SKM-1 treated with dmso at 0.1 percent for 144 hours (cell line): ENCODE data around the gene STARD5.
"Not testable (repeated sequence)": the region's sequence is repeated elsewhere in the genome, so short reads cannot be mapped to it uniquely, and the experiment has no call there.

Experiments used
- DNase-seq: peaks from one replicate; lab custom pipeline; 2025; ENCODE audit not compliant: unreplicated experiment; lab: John Stamatoyannopoulos, UW

Gene STARD5, protein sequence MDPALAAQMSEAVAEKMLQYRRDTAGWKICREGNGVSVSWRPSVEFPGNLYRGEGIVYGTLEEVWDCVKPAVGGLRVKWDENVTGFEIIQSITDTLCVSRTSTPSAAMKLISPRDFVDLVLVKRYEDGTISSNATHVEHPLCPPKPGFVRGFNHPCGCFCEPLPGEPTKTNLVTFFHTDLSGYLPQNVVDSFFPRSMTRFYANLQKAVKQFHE

DNA sequence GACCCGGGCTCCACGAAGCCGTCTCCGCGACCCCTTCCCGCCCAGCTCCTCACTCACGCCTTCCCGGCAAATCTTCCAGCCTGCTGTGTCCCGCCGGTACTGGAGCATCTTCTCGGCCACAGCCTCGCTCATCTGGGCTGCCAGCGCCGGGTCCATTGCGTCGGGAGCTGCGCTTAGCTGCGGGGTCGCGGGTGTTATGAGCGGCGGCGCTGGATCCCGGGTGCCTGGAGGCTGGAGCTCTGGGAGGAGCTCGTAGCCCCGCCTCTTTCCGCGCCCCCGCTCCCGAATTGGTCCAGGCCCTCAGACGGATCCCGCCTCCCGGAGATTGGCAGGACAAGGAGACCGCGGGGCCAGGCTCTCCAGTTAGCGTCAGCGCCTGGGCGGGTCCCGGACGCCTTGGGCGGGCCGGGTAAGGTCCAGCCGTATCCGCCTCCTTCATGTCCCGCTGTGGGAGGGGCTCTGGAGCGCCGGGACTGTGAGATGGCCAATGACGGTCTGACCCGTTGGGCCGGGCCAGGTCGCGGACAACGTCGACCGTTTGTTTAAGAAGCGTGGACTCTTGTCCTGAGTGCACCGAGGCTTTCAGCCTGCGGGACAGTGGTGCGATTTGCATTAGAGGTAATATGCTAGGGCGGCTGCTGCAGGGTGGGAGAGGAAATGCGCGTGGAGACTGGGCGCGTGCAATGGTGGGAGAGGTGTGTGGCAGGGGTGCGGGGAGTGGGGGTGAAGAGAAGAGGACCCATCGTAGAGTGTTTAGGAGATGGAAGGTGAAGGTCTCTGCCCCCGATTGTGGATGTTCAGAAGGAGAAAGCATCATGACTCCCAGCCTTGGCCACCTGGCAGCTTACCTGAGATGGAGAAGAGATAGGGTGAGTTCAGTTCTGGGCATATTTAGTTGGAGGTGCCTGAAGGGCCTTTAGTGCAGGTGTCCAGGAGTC is at the start of gene STARD5:
TSS of gene STARD5 (minus strand) at position 198 of the 938 bp plus-strand sequence. CDS start at position 156, 42 bp downstream.
- peak; percentile 96 for DNase-seq

DNA sequence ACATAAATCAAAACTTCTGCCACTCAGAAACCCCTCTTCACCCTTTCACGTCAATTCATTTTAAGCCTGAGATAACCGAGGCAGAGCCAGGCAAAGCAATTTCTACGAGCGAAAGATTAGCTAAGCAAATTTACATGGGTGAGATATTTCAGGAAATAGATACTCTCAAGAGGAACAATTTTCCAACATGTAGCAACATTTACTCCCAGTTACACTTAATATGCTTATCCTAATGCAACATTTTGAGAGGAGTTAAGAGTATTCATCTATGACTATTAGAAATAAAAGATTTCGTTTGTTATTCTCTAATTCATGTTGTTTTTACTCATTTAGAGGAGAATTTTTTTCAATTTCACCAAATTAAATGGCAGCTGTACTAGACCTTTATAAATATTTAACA is 49.2 kb upstream of the STARD5 start:
- DNase-seq = no peak

- DNase-seq = no peak
Measured at GRCh38 chr15:81372575-81372974, 48.6 kb upstream of the STARD5 start.

DNA sequence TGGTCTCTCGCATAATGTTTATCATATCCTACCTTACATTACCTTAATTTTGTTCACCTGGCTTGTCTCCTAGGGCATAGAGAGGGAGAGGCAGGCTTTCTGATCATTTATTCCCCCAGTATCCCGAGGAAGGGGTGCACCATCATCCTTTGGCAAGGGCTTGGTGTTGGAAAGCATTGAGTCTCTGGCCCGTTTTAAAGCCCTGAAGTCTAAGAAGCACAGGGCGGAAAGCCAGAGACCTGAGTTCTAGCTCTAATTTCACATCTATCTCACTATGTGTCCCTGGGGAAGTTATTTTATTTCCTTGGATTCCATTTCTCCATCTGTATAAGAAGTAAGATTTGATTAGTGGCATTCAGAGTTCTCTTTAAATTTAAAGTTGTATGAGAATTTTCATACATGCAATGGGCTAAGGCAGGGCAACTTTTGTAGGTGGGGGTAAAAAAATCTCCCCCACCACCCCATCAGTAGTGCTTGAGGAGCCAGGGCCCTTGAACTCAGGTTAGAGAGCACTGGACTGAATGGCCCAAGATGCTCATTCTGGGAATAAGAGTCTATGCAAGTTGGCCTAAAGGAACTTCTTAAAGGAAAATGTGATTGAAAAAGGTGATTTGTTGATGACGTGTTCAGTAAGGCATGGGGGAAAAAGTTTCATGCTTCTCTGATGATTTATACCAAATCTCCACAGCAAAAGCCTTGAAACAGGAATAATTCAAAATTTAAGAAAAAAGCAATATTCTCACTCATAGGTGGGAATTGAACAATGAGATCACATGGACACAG is 40.0 kb upstream of the STARD5 start:
- DNase-seq = no peak

GRCh38 chr15:81363276-81363675 is 39.3 kb upstream of the STARD5 start:
- DNase-seq = no peak

DNA sequence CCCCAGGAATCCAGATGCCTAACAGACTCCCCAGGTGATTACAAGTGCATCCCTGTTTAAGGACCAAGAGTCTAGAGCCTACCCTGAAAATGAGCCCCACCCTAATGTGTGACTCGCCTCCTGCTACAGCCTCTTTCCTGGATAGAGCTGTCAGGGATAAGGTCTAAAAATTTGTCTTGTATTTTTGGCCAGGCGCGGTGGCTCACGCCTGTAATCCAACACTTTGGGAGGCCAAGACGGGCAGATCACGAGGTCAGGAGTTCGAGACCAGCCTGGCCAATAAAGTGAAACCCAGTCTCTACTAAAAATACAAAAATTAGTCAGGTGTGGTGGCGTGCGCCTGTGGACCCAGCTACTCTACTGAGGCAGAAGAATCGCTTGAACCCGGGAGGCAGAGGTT is 38.8 kb upstream of the STARD5 start:
- no peak for DNase-seq

GRCh38 chr15:81361891-81362290 is 38.0 kb upstream of the STARD5 start:
- no peak for DNase-seq

DNA sequence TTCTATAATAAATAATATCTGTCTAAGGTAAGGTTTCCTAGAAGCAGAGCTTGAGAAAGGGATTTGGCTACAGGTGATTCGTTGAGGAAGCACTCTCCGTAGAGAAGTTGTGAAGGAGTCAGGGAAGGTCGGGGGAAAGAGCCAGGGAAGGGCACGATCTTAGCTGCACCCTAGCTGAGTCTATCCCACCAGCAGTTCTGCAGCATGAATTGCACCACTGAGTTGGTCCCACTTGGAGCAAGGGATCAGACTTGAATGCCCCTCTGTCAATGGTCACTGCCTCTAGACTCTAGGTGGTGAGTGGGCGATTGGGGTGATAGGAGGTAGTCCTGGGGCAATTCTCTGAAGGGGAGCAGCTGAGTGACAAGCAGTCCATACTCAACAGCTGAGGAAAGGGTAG is 36.5 kb upstream of the STARD5 start:
- no peak for DNase-seq

DNA sequence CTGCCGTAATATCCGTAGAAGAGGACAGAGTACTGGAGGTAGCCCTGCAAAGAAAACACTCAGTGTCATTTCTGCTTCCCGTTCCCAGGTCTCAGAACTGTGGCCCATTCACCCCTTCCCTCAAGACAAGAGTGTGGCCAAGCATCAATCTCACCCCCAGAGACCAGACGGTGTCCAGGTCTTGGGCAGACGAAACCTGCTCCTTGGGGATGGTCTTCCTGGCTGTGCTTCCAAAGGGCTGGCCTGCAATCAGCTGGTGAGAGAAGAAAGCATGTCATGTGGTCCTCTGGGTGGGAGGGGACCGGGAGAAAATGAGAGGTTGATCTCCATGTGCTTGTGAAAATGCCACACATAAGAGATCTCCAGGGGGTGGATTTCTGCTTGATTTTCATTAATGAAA is 34.3 kb upstream of the STARD5 start:
- no peak for DNase-seq

GRCh38 chr15:81357180-81357686 is 33.3 kb upstream of the STARD5 start:
- DNase-seq = no peak

DNA sequence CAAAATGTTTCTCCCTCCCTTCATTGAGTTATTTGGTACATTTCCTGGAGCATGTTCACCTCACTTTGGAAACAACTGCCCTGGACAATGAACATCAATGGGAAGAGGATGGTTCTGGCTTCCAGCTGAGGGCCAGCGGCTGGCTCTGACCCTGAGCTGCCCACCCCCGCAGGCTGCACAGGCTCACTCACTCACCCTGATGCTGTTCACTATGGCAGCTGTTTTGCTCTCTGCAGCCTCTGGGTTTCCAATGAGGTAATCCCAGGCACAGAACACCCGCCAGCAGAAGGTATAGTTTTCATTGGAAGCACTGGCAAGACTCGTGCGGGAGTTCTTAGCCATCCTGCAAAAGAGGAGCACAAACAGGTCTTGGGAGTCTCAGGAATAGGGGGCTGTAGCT is 32.3 kb upstream of the STARD5 start:
- no peak for DNase-seq

DNA sequence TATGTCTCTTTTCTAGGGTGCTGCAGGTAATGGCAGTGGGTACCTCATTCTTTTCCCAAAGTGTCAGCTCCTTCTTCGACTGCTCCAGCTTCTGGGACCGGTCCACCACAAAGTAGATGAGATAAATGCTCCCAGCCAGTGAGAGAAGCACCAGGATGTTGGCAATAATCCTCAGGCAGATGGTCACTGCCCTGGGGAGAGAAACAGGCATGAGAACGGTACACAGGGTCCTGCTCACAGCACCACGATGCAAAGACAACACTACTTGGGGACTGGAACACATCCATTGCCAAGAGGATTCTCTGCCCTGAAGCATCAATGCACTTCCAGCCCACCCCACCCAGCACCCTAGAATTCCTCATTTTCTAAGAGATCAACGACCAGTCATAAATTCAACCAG is 27.7 kb upstream of the STARD5 start:
- DNase-seq = no peak

GRCh38 chr15:81349271-81349670 is 25.3 kb upstream of the STARD5 start:
- DNase-seq = no peak

DNA sequence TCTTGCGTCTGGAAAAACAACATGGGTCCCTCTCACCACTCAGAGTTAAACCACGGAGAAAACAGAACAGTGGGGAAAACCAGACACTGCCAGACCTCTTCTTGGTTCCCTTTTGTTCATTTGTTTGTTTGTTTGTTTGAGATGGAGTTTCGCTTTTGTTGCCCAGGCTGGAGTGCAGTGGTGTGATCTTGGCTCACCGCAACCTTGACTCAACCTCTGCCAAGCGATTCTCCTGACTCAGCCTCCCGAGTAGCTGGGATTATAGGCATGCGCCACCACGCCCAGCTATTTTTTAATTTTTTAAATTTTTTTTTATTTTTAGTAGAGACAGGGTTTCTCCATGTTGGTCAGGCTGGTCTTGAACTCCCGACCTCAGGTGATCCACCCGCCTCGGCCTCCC is 24.8 kb upstream of the STARD5 start:
- DNase-seq = not testable (repeated sequence)

GRCh38 chr15:81347910-81348309 is 24.0 kb upstream of the STARD5 start:
- no peak for DNase-seq

DNA sequence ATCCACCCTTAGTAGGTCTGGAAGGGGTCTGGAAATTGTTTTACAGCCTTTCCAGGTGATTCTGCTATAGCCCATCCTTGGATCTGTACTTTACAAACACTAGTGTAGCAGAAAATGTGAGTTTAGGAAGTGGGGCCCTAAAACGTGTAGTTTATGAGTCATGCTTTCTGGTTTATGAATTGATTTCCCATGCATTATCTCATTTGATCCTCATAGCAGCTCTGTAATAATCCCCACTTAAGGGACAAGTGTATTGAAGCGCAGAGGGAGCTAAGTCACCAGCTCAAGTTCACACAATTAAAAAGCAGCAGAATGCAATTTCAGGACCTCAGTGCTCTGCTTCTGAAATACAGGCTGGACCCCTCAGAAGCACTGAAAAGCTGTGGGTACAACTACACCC is 22.7 kb upstream of the STARD5 start:
- DNase-seq = no peak

DNA sequence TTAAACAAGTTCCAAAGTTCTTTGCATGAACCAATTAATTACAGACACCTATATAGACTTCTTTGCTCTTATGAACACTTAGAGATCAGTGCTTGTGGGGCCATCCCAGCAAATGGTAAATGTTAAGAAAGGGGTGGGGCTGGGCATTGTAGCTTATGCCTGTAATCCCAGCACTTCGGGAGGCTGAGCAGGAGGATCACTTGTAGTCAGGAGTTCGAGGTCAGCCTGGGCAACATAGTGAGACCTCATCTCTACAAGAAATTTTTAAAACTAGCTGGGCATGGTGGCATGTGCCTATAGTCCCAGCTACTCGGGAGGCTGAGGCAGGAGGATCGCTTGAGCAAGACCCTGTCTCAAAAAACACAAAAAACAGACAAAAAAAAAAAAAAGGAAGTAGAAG is 19.4 kb upstream of the STARD5 start:
- no peak for DNase-seq

GRCh38 chr15:81341351-81341750 is 17.4 kb upstream of the STARD5 start:
- DNase-seq = no peak

DNA sequence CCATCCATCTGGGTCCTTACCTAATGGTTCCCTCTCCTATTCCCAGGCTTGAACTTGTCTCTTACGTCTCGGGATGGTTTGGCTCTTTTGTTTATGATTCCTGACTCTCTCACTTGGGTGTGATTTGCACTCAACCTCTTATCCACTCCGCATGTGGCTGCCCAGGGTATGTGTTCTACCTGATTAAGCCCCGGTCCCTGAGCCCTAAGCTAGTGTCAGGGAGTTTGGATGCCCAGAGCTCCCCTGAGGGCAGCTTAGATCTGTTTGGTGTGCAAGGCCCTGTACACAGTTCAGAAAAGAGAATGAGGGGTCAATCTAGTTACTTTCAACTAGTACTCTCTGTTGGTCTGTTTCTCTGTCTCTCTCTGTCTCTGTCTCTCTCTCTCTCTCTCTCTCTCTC is 15.9 kb upstream of the STARD5 start:
- no peak for DNase-seq

DNA sequence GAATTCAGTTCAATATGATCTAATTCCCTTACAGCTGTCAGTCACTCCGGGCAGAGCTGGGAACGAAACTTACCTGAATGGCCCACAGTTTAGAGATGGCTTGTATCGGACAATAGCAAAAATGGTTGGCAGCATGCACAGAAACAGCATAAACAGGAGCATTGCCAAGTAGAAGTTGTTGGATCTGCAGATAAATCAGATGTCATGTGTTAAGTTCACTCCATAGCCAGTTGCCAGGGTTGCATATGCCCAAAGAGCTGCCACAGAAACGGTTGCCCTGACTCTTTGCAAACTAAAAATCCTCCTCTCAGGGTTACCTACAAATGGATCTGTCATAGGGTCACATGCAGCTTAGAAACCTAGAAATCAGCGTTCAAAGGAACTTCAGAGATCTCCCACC is 15.4 kb upstream of the STARD5 start:
- no peak for DNase-seq

GRCh38 chr15:81338170-81339007 is 14.4 kb upstream of the STARD5 start:
- DNase-seq = no peak
